Measurements from ENCODE around the gene PLEKHA5. TPM values are rescaled to one million over a fixed set of nuclear protein-coding genes. Genes with fewer than 3 reads are reported as not detected.
A peak's percentile ranks its signal among the peaks of the same experiment; 100 is the strongest.
"Not testable (repeated sequence)": the region's sequence is repeated elsewhere in the genome, so short reads cannot be mapped to it uniquely, and the experiment has no call there.

Gene PLEKHA5
- total RNA-seq, 4 donors from 2014 or later: 31.0 to 41.7 (median 34.1) TPM

DNA sequence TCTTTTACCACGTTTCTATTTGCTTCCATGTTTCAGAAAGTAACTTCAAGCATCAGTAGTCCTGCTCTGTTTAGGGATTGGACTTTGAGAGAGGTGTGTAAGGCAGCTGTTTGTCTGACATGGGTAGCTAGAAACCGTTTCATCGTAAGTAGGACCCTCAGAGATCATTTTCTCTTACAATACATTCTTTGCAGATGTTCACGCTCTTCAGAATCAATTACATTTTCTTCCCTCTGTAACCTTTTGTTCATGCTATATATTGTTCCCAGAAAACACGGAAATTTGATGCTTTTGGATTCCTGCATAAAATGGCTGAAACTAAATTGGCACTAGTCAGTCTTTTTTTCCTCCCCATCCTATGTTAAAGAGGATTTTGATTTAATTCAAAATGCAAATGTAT is 247.2 kb downstream of the PLEKHA5 start:
- DNase-seq (ENCODE audit: low spot score in 2 of 2): no peak
- intact Hi-C loops (cut with DNase I; ENCODE audit: low total_unique reads): no loop called here
- H3K4me3 ChIP-seq (ENCODE audit: low read depth, poor library complexity, severe bottlenecking): no peak overlapping the region
- TF ChIP-seq CTCF (IDR thresholded peaks at IDR 0.05) (no peak), POLR2A (IDR thresholded peaks at IDR 0.05) (no peak)
- WGBS, 2 donors: 85 to 90% methylated on average over 5 of the region's 5 CpGs

DNA sequence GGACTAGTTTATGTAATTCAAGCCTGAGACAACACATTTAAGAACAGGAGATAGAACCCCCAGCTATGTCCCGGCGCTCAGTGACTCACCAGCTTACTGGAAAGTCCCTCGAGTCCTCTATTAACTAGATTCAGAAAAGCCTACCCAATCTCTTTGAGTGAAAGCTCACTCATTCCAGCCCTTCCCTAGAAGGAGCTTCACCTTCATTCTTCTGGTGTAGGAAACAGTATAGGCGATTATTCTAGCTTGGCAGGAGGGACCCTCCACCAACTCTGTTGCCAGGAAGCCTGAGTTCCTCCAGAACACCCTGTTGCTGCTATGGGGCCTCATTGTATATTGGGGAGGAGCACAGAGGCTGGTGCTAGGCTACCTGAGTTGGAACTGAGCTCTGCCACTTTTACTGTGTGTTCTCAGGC is 252.6 kb downstream of the PLEKHA5 start:
- DNase-seq (ENCODE audit: low spot score in 2 of 2): peak in 1 of 2 donors; percentile 56
- 28 to 29% methylated on average over 4 of the region's 4 CpGs for whole genome bisulfite sequencing, 2 donors
- H3K4me3 ChIP-seq (ENCODE audit: low read depth, poor library complexity, severe bottlenecking): no peak overlapping the region
- no peak for TF ChIP-seq POLR2A (IDR thresholded peaks at IDR 0.05)
- TF ChIP-seq CTCF (IDR thresholded peaks at IDR 0.05): no peak
- intact Hi-C loops (cut with DNase I; ENCODE audit: low total_unique reads): no loop called here

DNA sequence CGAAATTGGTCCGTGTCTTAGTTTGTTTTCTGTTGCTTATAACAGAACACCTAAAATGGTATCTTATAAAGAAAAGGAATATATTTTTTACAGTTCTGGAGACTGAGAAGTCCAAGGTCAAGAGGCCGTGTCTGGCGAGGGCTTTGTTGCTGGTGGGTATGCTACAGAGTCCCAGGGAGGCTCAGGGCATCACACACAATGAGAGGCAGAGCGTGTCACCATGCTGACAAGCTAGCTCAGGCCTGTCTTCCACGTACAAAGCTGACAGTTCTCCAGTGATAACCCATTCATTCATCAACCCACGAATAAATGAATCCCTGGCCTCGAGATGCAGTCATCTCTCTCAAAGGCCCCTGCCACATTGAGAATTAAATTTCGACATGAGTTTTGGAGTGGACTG is 253.0 kb downstream of the PLEKHA5 start:
- 80 to 81% methylated on average over 9 of the region's 9 CpGs for WGBS, 2 donors
- TF ChIP-seq CTCF (IDR thresholded peaks at IDR 0.05): no peak
- TF ChIP-seq POLR2A (IDR thresholded peaks at IDR 0.05): no peak
- no peak overlapping the region for H3K4me3 ChIP-seq (ENCODE audit: low read depth, poor library complexity, severe bottlenecking)
- DNase-seq (ENCODE audit: low spot score in 2 of 2): peak in 1 of 2 donors; percentile 43
- intact Hi-C loops (cut with DNase I; ENCODE audit: low total_unique reads): no loop called here

- 58 to 67% methylated on average over 2 of the region's 2 CpGs for WGBS, 2 donors
- no peak for DNase-seq (ENCODE audit: low spot score in 2 of 2)
- H3K4me3 ChIP-seq (ENCODE audit: low read depth, poor library complexity, severe bottlenecking): no peak overlapping the region
- intact Hi-C loops (cut with DNase I; ENCODE audit: low total_unique reads): no loop called here
- no peak for TF ChIP-seq POLR2A (IDR thresholded peaks at IDR 0.05)
- no peak for TF ChIP-seq CTCF (IDR thresholded peaks at IDR 0.05)
These were observed 257.6 kb downstream of the PLEKHA5 start for GRCh38 chr12:19387161-19387560.

DNA sequence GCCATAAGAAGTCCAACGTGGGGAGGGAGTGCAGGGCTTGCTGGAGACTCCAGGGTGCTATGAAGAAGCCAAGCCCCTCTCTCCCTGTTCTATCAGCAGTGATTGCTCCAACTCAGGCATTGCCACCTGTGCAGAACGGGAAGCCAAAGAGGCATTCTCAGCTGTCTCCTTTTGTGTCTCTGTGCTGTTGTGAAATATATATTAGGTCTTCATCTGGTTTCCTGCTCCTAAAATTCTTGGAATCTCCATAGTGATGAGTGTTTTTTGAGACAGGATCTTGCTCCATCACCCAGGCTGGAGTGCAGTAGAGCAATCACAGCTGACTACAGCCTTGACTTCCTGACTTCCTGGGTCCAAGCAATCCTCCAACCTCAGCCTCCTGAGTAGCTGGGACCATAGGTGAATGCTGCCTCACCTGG is 258.6 kb downstream of the PLEKHA5 start:
- no peak for TF ChIP-seq POLR2A (IDR thresholded peaks at IDR 0.05)
- TF ChIP-seq CTCF (IDR thresholded peaks at IDR 0.05): no peak
- WGBS, 2 donors: 60 to 83% methylated on average over 2 of the region's 2 CpGs
- no peak overlapping the region for H3K4me3 ChIP-seq (ENCODE audit: low read depth, poor library complexity, severe bottlenecking)
- DNase-seq (ENCODE audit: low spot score in 2 of 2): peak in 1 of 2 donors; percentile 80
- intact Hi-C loops (cut with DNase I; ENCODE audit: low total_unique reads): no loop called here

DNA sequence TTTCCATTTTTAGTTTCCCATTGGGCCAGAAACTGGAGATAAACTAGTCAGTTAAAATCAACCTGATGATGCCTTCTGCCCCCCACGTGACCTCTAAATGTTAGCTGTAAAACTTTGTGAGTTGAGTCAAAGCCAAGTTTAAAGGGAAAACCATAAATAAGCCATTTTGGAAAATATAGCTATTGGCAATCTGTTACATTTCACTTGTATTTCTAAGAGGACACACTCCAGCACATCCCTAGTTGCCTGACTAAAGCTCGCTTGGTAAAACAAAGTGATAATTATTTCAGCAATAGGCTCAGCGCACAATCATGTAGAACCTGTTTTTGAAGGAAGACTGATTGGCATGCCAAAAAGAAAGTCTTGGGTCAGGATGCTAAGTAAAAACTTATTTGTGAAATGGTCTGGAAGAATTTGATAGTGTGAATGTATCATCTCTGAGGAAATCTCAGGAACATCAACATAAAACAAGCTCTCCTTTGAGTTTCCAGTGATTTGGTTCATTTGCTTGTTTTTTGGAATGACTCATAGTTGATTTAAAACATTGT is 260.6 kb downstream of the PLEKHA5 start:
- 43 to 46% methylated on average over 3 of the region's 3 CpGs for WGBS, 2 donors
- intact Hi-C loops (cut with DNase I; ENCODE audit: low total_unique reads): no loop called here
- TF ChIP-seq POLR2A (IDR thresholded peaks at IDR 0.05): no peak
- no peak overlapping the region for H3K4me3 ChIP-seq (ENCODE audit: low read depth, poor library complexity, severe bottlenecking)
- no peak for DNase-seq (ENCODE audit: low spot score in 2 of 2)

DNA sequence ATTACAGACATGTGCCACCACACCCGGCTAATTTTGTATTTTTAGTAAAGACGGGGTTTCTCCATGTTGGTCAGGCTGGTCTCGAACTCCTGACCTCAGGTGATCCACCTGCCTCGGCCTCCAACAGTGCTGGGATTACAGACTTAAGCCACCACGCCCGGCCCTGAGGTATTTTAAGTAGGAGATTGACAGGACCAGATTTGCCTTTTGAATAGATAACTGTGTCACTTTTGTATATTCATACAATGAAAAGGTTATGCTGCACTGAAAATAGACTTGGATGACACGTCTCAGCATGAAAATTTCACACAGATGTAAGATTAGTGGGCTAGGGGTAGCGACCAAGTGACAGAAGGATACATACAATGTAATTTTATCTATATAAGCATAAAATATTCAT is 263.1 kb downstream of the PLEKHA5 start:
- 63 to 64% methylated on average over 8 of the region's 8 CpGs for WGBS, 2 donors
- H3K4me3 ChIP-seq (ENCODE audit: low read depth, poor library complexity, severe bottlenecking); intact Hi-C loops (cut with DNase I; ENCODE audit: low total_unique reads): not testable (repeated sequence)
- DNase-seq (ENCODE audit: low spot score in 2 of 2): peak in 1 of 2 donors; percentile 48

Data from lower leg skin (tissue), 4 donors.